Loucy (cell line): Measurements from ENCODE around the gene BLCAP.

Experiments used
- H2AFZ ChIP-seq: fragments of 200-600 bp; sonication (generic); 2 replicates; pipeline ENCODE4 v1.6.0; 2016; ENCODE audit warnings: antibody characterized with exemption, mild to moderate bottlenecking, low read length, moderate library complexity
- H3F3A ChIP-seq: fragments of 200-600 bp; 2 replicates; pipeline ENCODE4 v1.6.0; 2016; ENCODE audit warnings: antibody characterized with exemption, low read depth, mild to moderate bottlenecking
- H3K27me3 ChIP-seq: fragments of 200-600 bp; sonication (generic); 2 replicates; pipeline ENCODE4 v1.6.1; 2014; ENCODE audit warnings: low read length, mild to moderate bottlenecking; ENCODE audit not compliant: insufficient read depth, poor library complexity, severe bottlenecking
- H3K36me3 ChIP-seq: fragments of 200-600 bp; sonication (generic); 2 replicates; pipeline ENCODE4 v1.6.1; 2016; ENCODE audit warnings: low read length; ENCODE audit not compliant: insufficient read depth
- H3K4me1 ChIP-seq: fragments of 200-600 bp; sonication (generic); 2 replicates; pipeline ENCODE4 v1.5.1; 2014; ENCODE audit warnings: low read length, mild to moderate bottlenecking; ENCODE audit not compliant: insufficient read depth, poor library complexity, severe bottlenecking
- H3K4me2 ChIP-seq: fragments of 200-600 bp; sonication (generic); 2 replicates; pipeline ENCODE4 v1.6.0; 2014; ENCODE audit warnings: antibody characterized with exemption, low read length, low read depth, mild to moderate bottlenecking; ENCODE audit not compliant: poor library complexity, severe bottlenecking
- H3K4me3 ChIP-seq: fragments of 200-600 bp; sonication (generic); 2 replicates; pipeline ENCODE4 v1.5.1; 2014; ENCODE audit warnings: low read length, mild to moderate bottlenecking, mixed read lengths; ENCODE audit not compliant: poor library complexity, severe bottlenecking
- H3K79me2 ChIP-seq: fragments of 200-600 bp; sonication (generic); 2 replicates; pipeline ENCODE4 v1.6.1; 2014; ENCODE audit warnings: low read length; ENCODE audit not compliant: insufficient read depth
- H3K9ac ChIP-seq: fragments of 200-600 bp; sonication (generic); 2 replicates; pipeline ENCODE4 v1.6.0; 2014; ENCODE audit warnings: mild to moderate bottlenecking, low read depth, low read length, moderate library complexity; ENCODE audit not compliant: poor library complexity, severe bottlenecking
- H3K9me2 ChIP-seq: fragments of 200-600 bp; sonication (generic); replicated peaks from 2 replicates; pipeline ENCODE4 v1.6.1; 2016; ENCODE audit warnings: low read depth, low read length, mixed read lengths
- H3K9me3 ChIP-seq: fragments of 200-600 bp; sonication (generic); 2 replicates; pipeline ENCODE4 v1.6.1; 2014; ENCODE audit warnings: mild to moderate bottlenecking, antibody characterized with exemption, low read length, low read depth; ENCODE audit not compliant: insufficient read depth
- H4K20me1 ChIP-seq: fragments of 200-600 bp; sonication (generic); 2 replicates; pipeline ENCODE4 v1.6.0; 2014; ENCODE audit warnings: antibody characterized with exemption, low read length, mild to moderate bottlenecking; ENCODE audit not compliant: insufficient read depth, poor library complexity, severe bottlenecking
- CTCF ChIP-seq: fragments of 200-600 bp; sonication (generic); conservative IDR thresholded peaks from 2 replicates; pipeline ENCODE4 v1.5.1; 2014; ENCODE audit warnings: mild to moderate bottlenecking, antibody characterized with exemption, low read length
- EZH2phosphoT487 ChIP-seq: fragments of 200-600 bp; IDR thresholded peaks from 2 replicates; pipeline ENCODE4 v1.6.1; 2018; ENCODE audit warnings: antibody characterized with exemption, mild to moderate bottlenecking, moderate library complexity, borderline replicate concordance

BLCAP gene

GRCh38 chr20:37479925-37480691 lies 47.6 kb downstream of the BLCAP start:
- Histone ChIP-seq H3K4me2 (no peak overlapping the region), H3K79me2 (no peaks in the 10 kb centered on the region), H3F3A (no peaks in the 10 kb centered on the region), H3K9me3 (no peaks in the 10 kb centered on the region), H3K36me3 (no peaks in the 10 kb centered on the region), H3K4me1 (no peaks in the 10 kb centered on the region), H2AFZ (no peak overlapping the region), H3K9ac (no peak overlapping the region), H3K9me2 (no peaks in the 10 kb centered on the region), H3K4me3 (no peak overlapping the region), H3K27me3 (no peaks in the 10 kb centered on the region), H4K20me1 (no peaks in the 10 kb centered on the region)
- TF ChIP-seq CTCF = no peak
- no peak for TF ChIP-seq EZH2phosphoT487

- Histone ChIP-seq H3K27me3 (no peaks in the 10 kb centered on the region), H3K9me3 (no peaks in the 10 kb centered on the region), H3K36me3 (no peaks in the 10 kb centered on the region), H4K20me1 (no peaks in the 10 kb centered on the region), H3K79me2 (no peaks in the 10 kb centered on the region), H3F3A (no peaks in the 10 kb centered on the region), H2AFZ (no peak overlapping the region), H3K4me1 (no peaks in the 10 kb centered on the region), H3K4me3 (no peak overlapping the region), H3K9me2 (no peaks in the 10 kb centered on the region), H3K9ac (no peak overlapping the region), H3K4me2 (no peak overlapping the region)
- TF ChIP-seq CTCF (no peak), EZH2phosphoT487 (no peak)
Observed at GRCh38 chr20:37479266-37479665, 48.4 kb downstream of the BLCAP start.

- Histone ChIP-seq H2AFZ (no peak overlapping the region), H3K9me2 (no peaks in the 10 kb centered on the region), H3K9ac (no peak overlapping the region), H3K36me3 (no peaks in the 10 kb centered on the region), H3K4me2 (no peak overlapping the region), H3K27me3 (no peaks in the 10 kb centered on the region), H3K4me3 (no peak overlapping the region), H3F3A (no peaks in the 10 kb centered on the region), H3K79me2 (no peaks in the 10 kb centered on the region), H3K9me3 (no peaks in the 10 kb centered on the region), H3K4me1 (no peaks in the 10 kb centered on the region), H4K20me1 (no peaks in the 10 kb centered on the region)
- TF ChIP-seq CTCF = no peak
- no peak for TF ChIP-seq EZH2phosphoT487
Observed at GRCh38 chr20:37477041-37477440, 50.6 kb downstream of the BLCAP start.
